CD4-positive, alpha-beta T cell treated with Interleukin-12 subunit alpha and Interleukin-12 subunit beta, for 1 hour (primary cell): ENCODE measurements around the gene KIF11.

Experiments used
- DNase-seq: peaks from one replicate; pipeline ENCODE4 v3.0.0-alpha.2; 2020

The KIF11 gene

GRCh38 chr10:92688573-92688926 lies 95.6 kb downstream of the KIF11 start:
- no peak for DNase-seq

GRCh38 chr10:92688927-92689662 lies 96.2 kb downstream of the KIF11 start:
- no peak for DNase-seq

DNA sequence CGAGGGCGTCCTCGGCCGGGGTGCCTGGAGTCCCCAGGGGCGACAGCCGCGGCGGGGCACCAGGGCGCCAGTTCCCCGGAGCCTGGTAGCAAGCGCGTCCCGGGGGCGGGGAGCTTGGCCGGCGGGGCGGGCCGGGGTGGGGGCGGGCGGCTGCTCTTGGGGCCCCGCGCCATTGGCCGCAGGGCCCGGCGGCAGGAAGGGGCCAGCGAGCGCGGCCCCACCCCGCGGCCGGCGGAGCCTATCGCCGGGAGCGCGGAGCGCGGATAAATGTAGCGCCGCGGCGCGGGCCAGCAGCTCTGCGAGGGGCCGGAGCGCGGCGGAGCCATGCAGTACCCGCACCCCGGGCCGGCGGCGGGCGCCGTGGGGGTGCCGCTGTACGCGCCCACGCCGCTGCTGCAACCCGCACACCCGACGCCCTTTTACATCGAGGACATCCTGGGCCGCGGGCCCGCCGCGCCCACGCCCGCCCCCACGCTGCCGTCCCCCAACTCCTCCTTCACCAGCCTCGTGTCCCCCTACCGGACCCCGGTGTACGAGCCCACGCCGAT lies 96.8 kb downstream of the KIF11 start, which contains the start of gene HHEX:
HHEX (plus strand) TSS at position 293 of the 548 bp plus-strand sequence; CDS start at position 325, 32 bp downstream.
- peak; percentile 44 for DNase-seq

- peak; percentile 59 for DNase-seq
These were observed 97.4 kb downstream of the KIF11 start for GRCh38 chr10:92690211-92690914.

GRCh38 chr10:92690915-92691590 lies 98.1 kb downstream of the KIF11 start:
- DNase-seq = no peak

- DNase-seq = peak; percentile 15
These were observed 98.7 kb downstream of the KIF11 start for GRCh38 chr10:92691591-92692079.

- DNase-seq = no peak
These were observed 99.2 kb downstream of the KIF11 start for GRCh38 chr10:92692080-92692671.

GRCh38 chr10:92692697-92693533 lies 100.0 kb downstream of the KIF11 start:
- DNase-seq = no peak

GRCh38 chr10:92693534-92693893 lies 100.6 kb downstream of the KIF11 start:
- no peak for DNase-seq

DNA sequence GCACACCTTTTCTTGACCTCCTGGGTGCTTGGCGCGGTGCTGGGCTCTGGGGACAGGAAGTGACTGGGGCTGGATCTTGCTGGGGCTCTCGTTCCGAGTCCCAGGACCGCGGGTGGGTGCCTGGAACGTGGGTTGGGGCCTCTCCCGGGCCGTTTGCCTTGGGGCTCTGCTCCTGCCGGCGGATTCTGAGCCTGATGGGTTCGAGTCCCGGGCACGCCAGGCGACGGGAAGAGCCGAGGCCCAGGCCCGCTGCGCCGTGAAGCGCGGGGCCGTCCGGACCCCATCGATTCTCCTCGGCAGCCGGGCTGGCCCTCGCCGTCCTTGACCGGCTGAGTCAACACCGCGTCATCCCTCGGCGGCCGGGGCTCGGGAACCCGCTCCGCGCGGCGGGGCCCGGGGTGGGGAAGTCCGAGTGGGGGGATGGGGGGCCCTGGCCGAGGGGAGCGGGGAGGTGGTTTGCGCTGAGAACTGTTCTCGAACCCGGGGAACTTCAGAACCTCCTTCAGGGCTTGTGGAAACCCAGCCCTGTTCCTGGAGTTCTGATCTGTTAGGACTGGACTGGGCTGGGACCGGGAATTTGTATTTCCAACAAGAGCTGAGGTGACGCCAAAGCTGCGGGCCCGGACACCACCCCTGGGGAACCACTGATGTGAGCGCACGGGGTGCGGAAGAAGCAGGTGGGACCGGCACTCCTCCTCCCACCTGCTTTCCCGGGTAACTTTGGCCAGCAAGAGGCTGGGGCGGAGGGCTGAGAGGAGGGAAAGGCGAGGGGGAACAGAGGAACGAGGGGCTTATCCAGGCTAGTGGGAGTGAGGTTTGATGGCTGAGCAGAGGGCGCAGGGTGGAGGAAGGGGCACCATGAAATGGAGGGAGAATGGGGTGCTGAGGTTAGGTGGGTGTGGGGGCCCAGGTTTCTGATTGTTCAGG lies 103.0 kb downstream of the KIF11 start:
- DNase-seq = no peak

- no peak for DNase-seq
These were observed 103.9 kb downstream of the KIF11 start for GRCh38 chr10:92696606-92697383.

GRCh38 chr10:92697663-92698511 lies 105.0 kb downstream of the KIF11 start:
- no peak for DNase-seq

DNA sequence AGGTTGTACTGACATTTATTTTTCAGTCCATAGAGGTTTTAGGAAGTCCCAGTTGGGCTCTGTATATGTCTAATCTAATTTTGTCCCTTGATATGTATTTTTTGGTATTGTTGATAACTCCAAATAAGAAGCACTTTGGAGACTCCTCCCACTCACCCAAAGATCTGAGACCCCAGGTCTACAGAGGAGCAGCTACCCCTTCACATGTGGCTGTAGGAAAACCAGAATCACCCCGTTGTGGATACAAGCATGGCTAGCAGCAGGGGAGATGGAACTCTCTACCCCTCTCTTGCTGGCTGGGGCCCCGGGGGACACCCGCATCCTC lies 106.2 kb downstream of the KIF11 start:
- no peak for DNase-seq

DNA sequence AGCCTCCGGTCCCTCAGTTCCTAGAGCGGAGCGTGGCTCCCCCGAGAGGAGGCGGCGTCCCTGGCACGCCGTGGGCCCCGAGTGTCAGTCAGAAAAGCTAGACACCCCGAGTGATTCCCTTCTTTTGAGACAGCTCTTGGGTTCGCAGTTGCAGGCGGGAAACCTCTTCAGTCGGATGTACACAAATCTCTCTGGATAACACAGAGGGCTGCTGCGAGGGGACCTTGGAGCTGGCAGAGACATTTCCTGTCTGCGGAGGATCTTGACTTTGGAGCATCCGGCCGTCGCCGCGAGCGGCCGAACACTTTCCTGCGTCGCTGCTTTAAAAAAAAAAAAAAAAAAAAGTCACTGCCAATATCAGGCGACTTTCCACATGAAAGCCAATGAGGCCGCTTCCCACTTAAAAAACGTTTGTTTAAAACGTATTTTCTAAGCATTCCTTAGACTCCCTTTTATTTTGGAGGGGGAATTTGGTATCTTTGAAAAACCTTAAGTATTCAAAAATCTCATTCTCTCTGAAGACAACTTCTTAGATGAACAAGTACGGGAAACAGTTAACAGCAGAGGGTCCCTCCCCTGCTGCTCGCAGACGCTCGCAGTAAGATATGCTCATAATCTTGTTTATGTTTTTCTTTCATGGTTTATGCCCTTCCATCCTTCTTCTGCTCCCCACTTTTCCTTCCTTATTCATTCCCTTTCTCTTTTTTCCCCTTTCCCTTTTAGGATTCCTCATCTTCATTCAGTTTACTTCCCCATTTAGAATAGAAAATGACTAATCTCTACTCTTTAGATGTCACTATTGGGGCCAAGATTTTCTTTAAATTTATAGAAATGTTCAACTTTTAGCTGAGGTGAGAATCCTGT lies 106.8 kb downstream of the KIF11 start:
- peak; percentile 16 for DNase-seq

DNA sequence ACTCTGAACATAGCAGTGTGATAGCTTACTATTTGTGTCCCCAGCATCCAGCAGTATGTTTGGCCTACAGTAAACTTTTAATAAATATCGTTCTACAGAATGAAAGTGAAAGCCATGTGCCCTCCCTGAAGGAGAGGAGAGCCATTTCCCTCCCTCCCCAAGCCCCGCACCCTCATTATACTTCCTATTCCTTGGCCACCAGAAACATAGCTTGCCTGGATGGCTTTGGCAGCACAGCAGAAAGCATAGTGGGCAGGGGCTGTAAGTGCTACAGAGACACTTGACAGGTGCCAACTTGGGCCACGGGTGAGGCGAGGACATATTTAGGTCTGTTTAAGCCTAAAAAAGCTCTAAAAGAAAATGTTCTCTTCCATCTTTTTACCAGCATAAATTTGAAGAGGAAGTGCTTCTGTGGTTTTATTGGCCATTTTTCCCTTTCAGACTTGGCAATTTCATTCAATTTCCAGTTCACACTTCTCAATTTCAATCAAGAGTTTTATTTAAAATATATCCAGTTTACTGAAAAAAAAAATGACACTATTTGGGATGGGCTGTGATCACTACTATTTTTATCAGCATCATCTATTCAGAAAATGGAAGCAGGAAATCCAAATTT lies 109.5 kb downstream of the KIF11 start:
- no peak for DNase-seq
